SHP77 treated with DMSO at 0.1 percent for 48 hours (cell line): ENCODE data around the gene PGAM1.
A peak's percentile ranks its signal among the peaks of the same experiment; 100 is the strongest.
"Not testable (repeated sequence)": the region's sequence is repeated elsewhere in the genome, so short reads cannot be mapped to it uniquely, and the experiment has no call there.

Source experiments
- DNase-seq: peaks from one replicate; lab custom pipeline; 2025; lab: John Stamatoyannopoulos, UW

Gene PGAM1

GRCh38 chr10:97407952-97408248, 18.1 kb upstream of the PGAM1 start:
- DNase-seq = no peak

GRCh38 chr10:97408496-97408992, 17.4 kb upstream of the PGAM1 start:
- DNase-seq = no peak

GRCh38 chr10:97411406-97411805, 14.6 kb upstream of the PGAM1 start:
- DNase-seq = no peak

- DNase-seq = no peak
Observed at GRCh38 chr10:97412891-97413304, 13.1 kb upstream of the PGAM1 start.

DNA sequence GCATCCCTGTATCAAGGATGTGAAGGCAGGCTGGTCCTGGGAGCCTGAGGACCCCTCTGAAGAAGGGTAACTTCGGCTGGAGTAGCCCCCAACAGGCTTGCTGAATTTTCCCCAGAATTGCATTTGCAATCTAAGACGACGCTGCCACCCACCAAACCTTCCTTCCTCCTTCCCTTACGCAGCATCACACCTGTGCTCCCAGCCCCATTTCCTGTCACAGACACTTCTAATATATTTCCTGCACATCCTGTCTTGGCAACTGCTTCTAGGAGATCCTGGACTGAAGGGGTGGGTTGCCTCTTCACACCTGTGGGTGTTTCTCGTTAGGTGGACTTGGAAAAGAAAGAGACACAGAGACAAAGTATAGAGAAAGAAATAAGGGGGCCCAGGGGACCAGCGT, 9.4 kb upstream of the PGAM1 start:
- no peak for DNase-seq

- not testable (repeated sequence) for DNase-seq
Observed at GRCh38 chr10:97423757-97424098, 2.3 kb upstream of the PGAM1 start.

DNA sequence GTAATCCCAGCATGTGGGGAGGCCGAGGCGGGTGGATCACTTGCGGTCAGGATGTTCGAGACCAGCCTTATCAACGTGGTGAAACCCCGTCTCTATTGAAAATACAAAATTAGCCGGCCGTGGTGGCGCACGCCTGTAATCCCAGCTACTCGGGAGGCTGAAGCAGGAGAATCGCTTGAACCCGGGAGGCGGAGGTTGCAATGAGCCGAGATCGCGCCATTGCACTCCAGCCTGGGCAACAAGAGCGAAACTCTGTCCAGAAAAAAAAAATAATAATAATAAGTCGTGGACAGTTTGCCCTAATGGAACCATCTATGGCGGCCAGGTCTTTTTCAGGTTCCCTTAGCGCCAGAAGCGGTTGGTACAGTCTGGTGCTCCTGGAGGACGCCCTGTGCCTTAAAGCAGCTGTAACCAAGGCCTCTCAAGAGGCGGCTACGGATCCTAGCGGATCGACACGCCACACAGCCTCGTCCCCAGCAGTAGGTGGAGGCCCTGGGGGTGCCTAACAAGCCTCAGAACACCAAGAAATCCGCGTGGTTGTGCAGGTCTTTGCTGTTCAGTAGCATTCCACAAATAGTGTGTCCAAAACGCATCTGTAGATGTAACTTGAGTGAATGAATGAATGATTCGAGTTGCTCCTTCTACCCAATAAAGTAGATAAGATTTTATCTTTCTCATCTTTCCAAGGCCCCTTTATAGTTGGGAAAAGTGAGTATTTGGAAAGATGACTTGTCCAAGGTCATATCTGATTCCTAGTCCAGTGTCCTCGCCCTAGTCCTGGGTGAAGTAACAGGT, 982 bp downstream of the PGAM1 start:
- no peak for DNase-seq

DNA sequence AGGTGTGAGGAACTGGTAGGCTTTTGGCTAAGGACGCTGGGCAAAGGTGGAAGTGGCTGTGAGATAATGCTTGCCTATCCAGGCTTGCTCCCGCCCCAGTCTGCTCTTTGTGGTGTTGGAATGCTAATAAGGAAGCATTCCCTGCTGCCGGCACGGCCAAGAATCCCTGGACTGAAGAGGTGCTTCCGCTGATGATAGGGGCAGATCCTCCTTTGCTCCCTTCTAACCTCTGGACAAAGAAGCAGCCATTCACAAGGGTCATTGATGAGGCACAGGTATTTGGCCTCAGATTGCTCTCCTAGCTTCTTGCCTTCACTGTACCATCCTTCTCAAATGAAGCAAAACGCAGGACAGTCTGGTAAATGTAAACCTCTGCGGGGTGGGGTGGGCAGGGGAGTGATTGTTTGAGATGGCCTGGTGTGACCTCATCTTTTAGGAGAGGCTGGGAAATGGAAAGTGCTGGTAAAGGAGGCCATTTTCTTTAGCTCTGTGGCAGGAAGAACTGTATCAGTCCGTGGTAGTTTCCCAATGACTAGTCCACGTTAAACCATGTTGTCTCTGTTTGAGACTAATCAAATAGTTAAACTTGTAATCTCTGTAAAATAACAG, 1.7 kb downstream of the PGAM1 start:
- no peak for DNase-seq

DNA sequence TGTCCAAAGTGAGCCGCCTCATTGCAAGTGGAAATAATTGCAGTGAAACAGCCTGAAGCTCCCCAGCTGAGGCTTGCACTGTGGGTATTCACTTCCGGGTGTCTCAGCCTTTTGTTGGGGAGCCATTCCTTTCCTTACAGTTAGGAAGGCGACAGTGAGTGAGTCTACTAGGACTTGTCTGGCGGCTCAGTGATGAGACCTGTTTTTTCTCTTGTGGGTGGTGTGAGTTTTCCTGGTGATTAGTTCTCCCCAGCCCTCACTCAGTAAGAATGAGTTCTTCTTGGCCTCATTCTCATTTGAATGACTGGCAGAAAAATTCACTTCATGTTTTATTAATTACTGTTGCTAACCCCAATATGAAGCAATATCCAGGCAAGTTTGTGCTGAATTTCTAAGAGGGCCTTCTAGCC, 2.6 kb downstream of the PGAM1 start:
- no peak for DNase-seq

GRCh38 chr10:97434055-97434454, 8.1 kb downstream of the PGAM1 start:
- no peak for DNase-seq

DNA sequence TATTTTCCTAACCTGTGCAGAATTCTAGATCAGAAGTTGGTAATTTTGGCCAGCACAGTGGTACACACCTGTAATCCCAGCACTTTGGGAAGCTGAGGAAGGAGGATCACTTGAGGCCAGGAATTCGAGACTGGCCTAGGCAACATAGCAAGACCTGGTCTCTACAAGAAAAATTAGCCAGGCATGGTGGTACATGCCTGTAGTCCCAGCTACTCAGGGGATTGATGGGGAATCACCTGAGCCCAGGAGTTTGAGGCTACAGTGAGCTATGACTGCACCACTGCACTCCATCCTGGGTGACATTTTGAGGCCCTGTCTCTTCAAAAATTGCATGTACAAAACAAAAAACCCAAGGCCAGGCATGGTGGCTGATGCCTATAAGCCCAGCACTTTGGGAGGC, 8.6 kb downstream of the PGAM1 start:
- DNase-seq = no peak

DNA sequence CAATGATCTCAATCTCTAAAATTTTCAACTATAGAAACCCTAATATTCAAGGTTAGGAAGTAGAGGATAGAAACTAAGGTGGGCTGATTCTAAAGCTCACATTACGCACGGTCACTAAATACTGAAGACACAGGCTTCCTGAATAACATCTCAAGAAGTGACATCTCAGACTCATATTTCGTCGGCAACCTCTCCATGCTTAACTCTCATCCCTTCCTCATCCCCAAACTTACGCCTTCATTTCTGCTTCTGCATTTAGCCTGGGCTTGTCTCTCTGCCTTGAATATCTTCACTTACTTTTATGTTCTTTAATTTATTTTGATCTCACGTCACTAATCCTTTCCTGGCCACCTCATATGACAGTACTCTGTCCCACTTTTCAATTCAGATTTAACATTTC, 9.2 kb downstream of the PGAM1 start:
- DNase-seq = no peak

- no peak for DNase-seq
Observed at GRCh38 chr10:97442277-97442676, 16.3 kb downstream of the PGAM1 start.

DNA sequence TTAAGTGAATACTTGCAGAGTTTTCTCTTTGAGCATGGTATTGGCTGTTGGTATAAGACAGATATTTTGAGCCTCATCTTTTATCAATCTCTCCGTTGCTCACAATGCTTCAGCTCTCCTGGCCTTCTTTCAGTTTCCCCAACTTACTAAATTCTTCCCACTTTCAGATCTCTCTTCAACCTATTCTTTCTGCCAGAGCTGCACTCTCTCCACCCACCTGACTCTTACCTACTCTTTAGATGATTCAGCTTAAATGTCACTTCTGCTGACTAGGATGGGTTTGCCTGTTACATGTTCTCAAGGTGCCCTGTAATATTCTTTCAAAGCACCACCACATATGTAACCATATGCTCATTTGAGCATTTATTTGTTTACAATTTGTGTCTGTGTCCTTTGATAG, 18.2 kb downstream of the PGAM1 start:
- no peak for DNase-seq

DNA sequence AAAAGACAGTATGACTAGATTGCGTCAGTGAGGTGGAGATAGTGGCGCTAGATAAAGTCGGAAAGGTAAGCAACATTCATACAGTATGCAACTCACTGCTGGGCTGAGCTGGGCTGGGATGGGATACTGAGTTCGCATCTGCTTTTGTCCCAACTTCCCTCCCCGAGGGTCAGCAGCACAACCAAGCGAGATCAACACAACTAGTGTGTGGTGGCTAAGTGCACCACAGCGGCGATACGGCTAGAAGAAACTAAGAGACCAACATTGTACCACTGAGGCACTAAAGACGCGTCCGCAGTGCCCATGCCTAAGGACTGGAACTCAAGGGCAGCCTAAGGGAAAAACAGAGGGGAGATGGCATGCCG, 19.3 kb downstream of the PGAM1 start:
- DNase-seq = no peak

DNA sequence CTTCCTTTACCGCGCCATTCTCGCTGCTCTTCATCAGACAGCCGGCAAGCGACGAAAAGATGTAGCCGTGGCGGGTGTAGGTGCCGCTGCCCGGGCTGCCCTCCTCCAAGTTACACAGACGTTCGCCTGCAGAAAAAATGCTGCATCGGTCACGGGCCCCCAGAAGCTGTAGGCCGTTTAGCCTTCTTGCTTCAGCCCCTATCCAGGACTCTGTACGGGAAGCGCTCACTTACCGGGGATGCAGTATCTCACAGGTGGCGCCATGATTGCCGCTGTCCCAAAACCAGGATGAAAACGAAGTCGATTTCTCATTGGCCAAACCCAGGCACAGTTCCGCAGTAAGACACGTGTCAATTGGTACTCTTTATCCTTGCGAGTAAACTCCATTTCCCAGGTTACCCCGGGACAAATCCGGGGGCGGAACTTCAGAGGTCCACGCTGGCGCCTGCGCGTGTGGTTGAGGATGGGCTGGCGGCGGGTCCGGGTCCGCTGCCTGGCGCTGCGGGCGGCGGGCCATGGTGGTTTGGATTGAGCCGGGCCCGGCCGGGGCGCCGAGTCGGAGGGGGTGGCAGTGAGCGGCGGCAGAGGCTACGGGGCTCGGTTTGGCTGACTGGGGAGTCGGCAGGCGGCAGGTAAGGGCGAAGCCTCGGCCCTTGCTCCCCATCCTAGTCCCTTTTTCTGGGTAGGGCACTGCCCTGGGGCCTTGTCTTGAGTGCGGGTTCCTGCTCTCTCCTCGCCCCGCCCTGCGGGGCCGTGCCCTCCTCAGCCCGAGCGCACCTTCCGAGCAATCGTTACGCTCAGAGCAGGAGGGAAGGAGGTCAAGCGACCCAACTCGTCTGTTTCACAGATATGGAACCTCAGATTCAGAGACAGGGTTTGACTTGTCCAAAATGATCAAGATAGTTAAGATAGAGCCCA, 20.0 kb downstream of the PGAM1 start, which contains the start of the genes EXOSC1 and ZDHHC16:
EXOSC1 (minus strand) TSS at position 285 of the 918 bp plus-strand sequence; CDS start at position 264, 21 bp downstream.
ZDHHC16 (plus strand) TSS at position 454 of the 918 bp plus-strand sequence. CDS start 5,501 bp downstream, outside the sequence.
- DNase-seq = peak; percentile 95

- no peak for DNase-seq
Observed at GRCh38 chr10:97450828-97451227, 24.8 kb downstream of the PGAM1 start.

DNA sequence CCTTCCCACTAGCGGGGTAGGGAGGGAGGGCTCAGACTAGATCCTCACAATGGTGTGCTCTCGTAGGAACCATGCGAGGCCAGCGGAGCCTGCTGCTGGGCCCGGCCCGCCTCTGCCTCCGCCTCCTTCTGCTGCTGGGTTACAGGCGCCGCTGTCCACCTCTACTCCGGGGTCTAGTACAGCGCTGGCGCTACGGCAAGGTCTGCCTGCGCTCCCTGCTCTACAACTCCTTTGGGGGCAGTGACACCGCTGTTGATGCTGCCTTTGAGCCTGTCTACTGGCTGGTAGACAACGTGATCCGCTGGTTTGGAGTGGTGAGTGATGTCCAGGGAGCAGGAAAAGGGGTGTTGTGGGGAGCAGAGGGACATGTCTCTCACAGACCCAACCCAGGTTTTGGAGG, 25.6 kb downstream of the PGAM1 start:
- DNase-seq = no peak

- no peak for DNase-seq
Observed at GRCh38 chr10:97452352-97452751, 26.4 kb downstream of the PGAM1 start.

DNA sequence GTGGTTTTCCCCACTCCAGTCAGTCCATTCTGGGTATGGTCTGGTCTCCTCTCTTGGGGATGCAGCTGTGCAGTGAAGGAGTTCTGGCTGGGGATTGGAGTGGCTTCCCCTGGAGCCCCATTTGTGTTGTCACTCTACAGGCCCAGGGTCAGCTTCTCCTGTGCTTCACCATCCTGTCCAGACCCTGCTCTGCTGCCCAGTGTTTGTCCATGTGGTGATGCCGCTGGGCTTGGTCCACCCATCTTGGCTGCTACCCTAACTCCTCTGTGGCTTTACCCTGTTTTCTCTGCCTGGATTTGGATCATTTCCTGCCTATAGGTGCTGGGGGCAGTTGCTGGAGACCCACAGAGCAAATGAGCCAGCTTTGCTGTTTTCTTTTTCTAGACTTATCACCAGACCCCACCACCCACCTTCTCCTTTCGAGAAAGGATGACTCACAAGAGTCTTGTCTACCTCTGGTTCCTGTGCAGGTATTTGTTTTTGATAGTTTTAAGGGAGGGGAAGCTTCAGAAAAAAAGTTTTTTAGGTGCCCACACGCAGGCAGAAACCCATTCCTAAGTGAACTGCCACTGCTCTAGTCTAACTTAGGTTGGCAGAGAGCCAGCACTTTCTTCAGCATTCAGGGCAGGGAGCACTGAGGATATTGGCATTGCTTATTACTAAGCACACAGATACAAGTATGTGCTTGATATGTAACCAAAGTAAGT, 28.5 kb downstream of the PGAM1 start:
- DNase-seq = no peak

DNA sequence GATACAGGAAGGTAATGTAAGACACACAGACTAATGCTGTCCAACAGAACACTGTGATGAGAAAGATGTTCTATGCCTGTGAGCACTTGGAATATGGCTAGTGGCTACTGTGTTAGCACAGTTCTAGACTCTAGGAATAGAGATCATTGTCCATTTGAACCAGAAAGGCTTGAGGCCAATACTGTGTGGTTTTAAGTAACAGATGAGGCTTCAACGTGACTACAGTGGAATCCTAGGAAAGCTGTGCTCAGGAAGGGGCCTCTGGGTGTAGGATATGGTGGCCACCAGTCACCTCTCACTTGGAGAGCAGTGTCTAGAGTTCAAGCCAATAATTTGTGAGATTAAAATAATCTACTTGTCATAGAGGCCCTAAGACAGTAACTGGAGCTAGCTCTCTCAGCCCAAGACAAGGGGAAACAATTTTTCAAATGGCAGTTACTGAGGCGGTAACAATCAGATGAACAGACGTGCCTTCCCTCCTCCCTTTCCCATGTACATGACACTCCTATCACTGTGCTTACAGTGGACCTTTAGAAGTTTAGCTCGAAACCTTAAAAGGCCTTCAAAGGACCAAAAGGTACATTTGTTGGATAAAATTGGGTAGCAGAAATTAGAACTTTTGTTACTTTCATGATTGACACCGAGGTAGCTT, 30.2 kb downstream of the PGAM1 start:
- no peak for DNase-seq

- DNase-seq = no peak
Observed at GRCh38 chr10:97456686-97457065, 30.7 kb downstream of the PGAM1 start.
